Measurements from ENCODE around the gene MYMX.

The MYMX gene

DNA sequence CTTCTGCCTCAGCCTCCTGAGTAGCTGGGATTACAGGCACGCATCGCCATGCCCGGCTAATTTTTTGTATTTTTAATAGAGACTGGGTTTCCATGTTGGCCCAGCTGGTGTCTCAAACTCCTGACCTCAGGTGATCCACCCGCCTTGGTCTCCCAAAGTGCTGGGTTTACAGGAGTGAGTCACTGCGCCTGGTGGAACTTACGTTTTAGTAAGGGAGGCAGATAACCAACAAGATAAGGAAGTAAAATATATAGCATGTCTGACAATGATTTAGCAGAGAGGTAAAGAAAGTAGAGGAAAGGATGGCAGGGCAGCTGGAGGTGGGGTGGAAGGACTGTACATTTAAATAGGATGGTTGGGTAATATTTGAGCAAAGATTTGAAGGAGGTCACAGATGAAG, 12.8 kb upstream of the MYMX start:
- Histone ChIP-seq H3K36me3 (ENCODE audit: insufficient read depth, low read length) (no peaks in the 10 kb centered on the region), H3K4me3 (ENCODE audit: low read depth in 1 of 2, low read length in 2 of 2) (no peak overlapping the region), H2AFZ (ENCODE audit: low read depth, low read length) (no peak overlapping the region), H3K9ac (ENCODE audit: low read depth, low read length) (no peak overlapping the region), H3K79me2 (ENCODE audit: insufficient read depth, low read length) (no peaks in the 10 kb centered on the region), H3K4me1 (ENCODE audit: insufficient read depth, low read length) (no peaks in the 10 kb centered on the region), H3K9me3 (ENCODE audit: insufficient read depth, low read length, severe bottlenecking) (no peaks in the 10 kb centered on the region), H4K20me1 (ENCODE audit: insufficient read depth, low read length) (peaks cover 5% of the 10 kb centered on the region; the same call in 1 of the 2 replicates), H3K4me2 (ENCODE audit: insufficient read depth, low read length) (no peak overlapping the region), H3K27me3 (ENCODE audit: insufficient read depth, low read length, poor library complexity) (peaks cover 8% of the 10 kb centered on the region), H3K27ac (ENCODE audit: low read length) (no peak overlapping the region)
- DNase-seq (no peak), ATAC-seq (ENCODE audit: insufficient read depth, low read depth) (no peak)
- no peak for TF ChIP-seq EZH2 (IDR thresholded peaks at IDR 0.05; ENCODE audit: borderline replicate concordance, low read depth, low read length, severe bottlenecking)
- TF ChIP-seq, protein P1, sequence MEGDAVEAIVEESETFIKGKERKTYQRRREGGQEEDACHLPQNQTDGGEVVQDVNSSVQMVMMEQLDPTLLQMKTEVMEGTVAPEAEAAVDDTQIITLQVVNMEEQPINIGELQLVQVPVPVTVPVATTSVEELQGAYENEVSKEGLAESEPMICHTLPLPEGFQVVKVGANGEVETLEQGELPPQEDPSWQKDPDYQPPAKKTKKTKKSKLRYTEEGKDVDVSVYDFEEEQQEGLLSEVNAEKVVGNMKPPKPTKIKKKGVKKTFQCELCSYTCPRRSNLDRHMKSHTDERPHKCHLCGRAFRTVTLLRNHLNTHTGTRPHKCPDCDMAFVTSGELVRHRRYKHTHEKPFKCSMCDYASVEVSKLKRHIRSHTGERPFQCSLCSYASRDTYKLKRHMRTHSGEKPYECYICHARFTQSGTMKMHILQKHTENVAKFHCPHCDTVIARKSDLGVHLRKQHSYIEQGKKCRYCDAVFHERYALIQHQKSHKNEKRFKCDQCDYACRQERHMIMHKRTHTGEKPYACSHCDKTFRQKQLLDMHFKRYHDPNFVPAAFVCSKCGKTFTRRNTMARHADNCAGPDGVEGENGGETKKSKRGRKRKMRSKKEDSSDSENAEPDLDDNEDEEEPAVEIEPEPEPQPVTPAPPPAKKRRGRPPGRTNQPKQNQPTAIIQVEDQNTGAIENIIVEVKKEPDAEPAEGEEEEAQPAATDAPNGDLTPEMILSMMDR (IDR thresholded peaks at IDR 0.05; ENCODE audit: borderline replicate concordance, extremely low read depth, low read length, poor library complexity, severe bottlenecking): no peak

DNA sequence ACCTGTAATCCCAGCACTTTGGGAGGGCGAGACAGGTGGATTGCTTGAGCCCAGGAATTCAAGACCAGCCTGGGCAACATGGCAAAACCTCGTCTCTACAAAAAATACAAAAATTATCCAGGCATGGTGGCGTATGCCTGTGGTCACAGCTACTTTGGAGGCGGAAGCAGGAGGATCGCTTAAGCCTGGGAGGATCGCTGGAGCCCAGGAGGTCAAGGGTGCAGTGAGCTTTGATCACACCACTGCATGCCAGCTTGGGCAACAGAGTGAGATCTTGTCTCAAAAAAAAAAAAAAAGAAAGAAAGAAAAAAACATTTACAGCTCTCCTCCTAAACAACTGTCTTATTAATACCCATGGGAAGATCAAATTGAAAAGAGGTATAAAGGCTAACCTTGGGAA, 8.8 kb upstream of the MYMX start:
- Histone ChIP-seq H3K27me3 (ENCODE audit: insufficient read depth, low read length, poor library complexity) (peaks cover 5% of the 10 kb centered on the region), H2AFZ (ENCODE audit: low read depth, low read length) (no peak overlapping the region), H3K79me2 (ENCODE audit: insufficient read depth, low read length) (no peaks in the 10 kb centered on the region), H3K9me3 (ENCODE audit: insufficient read depth, low read length, severe bottlenecking) (no peaks in the 10 kb centered on the region), H3K4me2 (ENCODE audit: insufficient read depth, low read length) (no peak overlapping the region), H3K4me3 (ENCODE audit: low read depth in 1 of 2, low read length in 2 of 2) (no peak overlapping the region), H3K4me1 (ENCODE audit: insufficient read depth, low read length) (no peaks in the 10 kb centered on the region), H3K9ac (ENCODE audit: low read depth, low read length) (no peak overlapping the region), H4K20me1 (ENCODE audit: insufficient read depth, low read length) (no peaks in the 10 kb centered on the region), H3K27ac (ENCODE audit: low read length) (no peak overlapping the region), H3K36me3 (ENCODE audit: insufficient read depth, low read length) (no peaks in the 10 kb centered on the region)
- TF ChIP-seq EZH2 (IDR thresholded peaks at IDR 0.05; ENCODE audit: borderline replicate concordance, low read depth, low read length, severe bottlenecking): no peak
- TF ChIP-seq, protein P1 (IDR thresholded peaks at IDR 0.05; ENCODE audit: borderline replicate concordance, extremely low read depth, low read length, poor library complexity, severe bottlenecking): no peak
- DNase-seq (no peak), ATAC-seq (ENCODE audit: insufficient read depth, low read depth) (no peak)

DNA sequence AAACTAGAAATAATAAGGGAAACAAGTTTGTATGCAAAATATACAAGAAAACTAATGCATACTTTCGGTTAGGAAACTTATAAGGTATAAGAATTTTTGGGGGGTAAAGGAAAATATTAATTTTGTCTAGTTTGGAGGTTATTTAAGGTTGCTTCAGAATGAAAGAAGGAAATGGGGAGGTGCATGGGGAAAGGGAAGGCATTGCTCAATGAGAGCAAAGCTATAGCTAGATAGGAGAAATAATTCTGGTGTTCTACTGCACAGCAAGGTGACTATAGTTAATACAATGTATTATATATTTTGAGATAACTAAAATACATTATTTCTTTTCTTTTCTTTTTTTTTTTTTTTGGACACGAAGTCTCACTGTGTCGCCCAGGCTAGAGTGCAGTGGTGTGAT, 5.4 kb upstream of the MYMX start:
- Histone ChIP-seq H3K9me3 (ENCODE audit: insufficient read depth, low read length, severe bottlenecking) (no peaks in the 10 kb centered on the region), H3K27ac (ENCODE audit: low read length) (no peak overlapping the region), H3K9ac (ENCODE audit: low read depth, low read length) (no peak overlapping the region), H3K4me3 (ENCODE audit: low read depth in 1 of 2, low read length in 2 of 2) (no peak overlapping the region), H3K4me2 (ENCODE audit: insufficient read depth, low read length) (no peak overlapping the region), H3K27me3 (ENCODE audit: insufficient read depth, low read length, poor library complexity) (peaks cover 8% of the 10 kb centered on the region), H3K79me2 (ENCODE audit: insufficient read depth, low read length) (no peaks in the 10 kb centered on the region), H4K20me1 (ENCODE audit: insufficient read depth, low read length) (no peaks in the 10 kb centered on the region), H3K36me3 (ENCODE audit: insufficient read depth, low read length) (no peaks in the 10 kb centered on the region), H2AFZ (ENCODE audit: low read depth, low read length) (no peak overlapping the region), H3K4me1 (ENCODE audit: insufficient read depth, low read length) (no peaks in the 10 kb centered on the region)
- no peak for ATAC-seq (ENCODE audit: insufficient read depth, low read depth)
- DNase-seq: no peak
- TF ChIP-seq EZH2 (IDR thresholded peaks at IDR 0.05; ENCODE audit: borderline replicate concordance, low read depth, low read length, severe bottlenecking): no peak
- TF ChIP-seq, protein P1 (IDR thresholded peaks at IDR 0.05; ENCODE audit: borderline replicate concordance, extremely low read depth, low read length, poor library complexity, severe bottlenecking): no peak

GRCh38 chr6:44214307-44214706, 2.4 kb upstream of the MYMX start:
- no peaks in the 10 kb centered on the region for H3K9me3 ChIP-seq (ENCODE audit: insufficient read depth, low read length, severe bottlenecking)

More at GRCh38 chr6:44214307-44214706, 2.4 kb upstream of the MYMX start:
- Histone ChIP-seq H4K20me1 (ENCODE audit: insufficient read depth, low read length) (no peaks in the 10 kb centered on the region), H3K79me2 (ENCODE audit: insufficient read depth, low read length) (no peaks in the 10 kb centered on the region), H3K4me2 (ENCODE audit: insufficient read depth, low read length) (no peak overlapping the region), H2AFZ (ENCODE audit: low read depth, low read length) (no peak overlapping the region), H3K4me3 (ENCODE audit: low read depth in 1 of 2, low read length in 2 of 2) (no peak overlapping the region), H3K36me3 (ENCODE audit: insufficient read depth, low read length) (no peaks in the 10 kb centered on the region), H3K27ac (ENCODE audit: low read length) (no peak overlapping the region), H3K4me1 (ENCODE audit: insufficient read depth, low read length) (peaks cover 4% of the 10 kb centered on the region), H3K9ac (ENCODE audit: low read depth, low read length) (no peak overlapping the region), H3K27me3 (ENCODE audit: insufficient read depth, low read length, poor library complexity) (peaks cover 27% of the 10 kb centered on the region)
- TF ChIP-seq EZH2 (IDR thresholded peaks at IDR 0.05; ENCODE audit: borderline replicate concordance, low read depth, low read length, severe bottlenecking): no peak
- TF ChIP-seq, protein P1 (IDR thresholded peaks at IDR 0.05; ENCODE audit: borderline replicate concordance, extremely low read depth, low read length, poor library complexity, severe bottlenecking): no peak
- no peak for DNase-seq
- no peak for ATAC-seq (ENCODE audit: insufficient read depth, low read depth)

All from DND-41 (cell line).